ENCODE data around the gene ZNF526.
A peak's percentile ranks its signal among the peaks of the same experiment; 100 is the strongest.

Gene ZNF526

GRCh38 chr19:42275103-42275502, 55.0 kb downstream of the ZNF526 start:
- CTCF ChIA-PET: interaction anchor here (0.7 to 1.1 kb wide), 3 partner anchors 31 to 1412 kb away, joined by 3 to 8 read pairs (median 3); no protein-coding TSS in a partner anchor
- TF ChIP-seq ZNF449 (tag by site-specific recombination; IDR thresholded peaks at IDR 0.05): no peak
- no peak for TF ChIP-seq CTCF (tag by site-specific recombination; IDR thresholded peaks at IDR 0.05)
- TF ChIP-seq GLIS2 (tag by site-specific recombination; IDR thresholded peaks at IDR 0.05): 0 out of 2 replicates have a peak, but pooled peaks have one; percentile 41
- TF ChIP-seq SCRT2 (tag by site-specific recombination; IDR thresholded peaks at IDR 0.05): peak; percentile 56
- TF ChIP-seq ZFHX2 (tag by site-specific recombination; conservative IDR thresholded peaks at IDR 0.05): peak; percentile 18; the same call in 1 of the 2 replicates
- H3K27ac ChIP-seq (ENCODE audit: extremely low read depth, low read depth, low read length): no peak overlapping the region
- H3K4me1 ChIP-seq (ENCODE audit: control insufficient read depth, insufficient read depth, low read length): peaks cover 21% of the 10 kb centered on the region
- no peak overlapping the region for H3K4me3 ChIP-seq (ENCODE audit: low read depth, low read length)
- H3K36me3 ChIP-seq (ENCODE audit: control insufficient read depth in 2 of 2, insufficient read depth in 1 of 2, low read length in 2 of 2): peaks cover 5 to 48% of the 10 kb centered on the region in 2 experiments
- POLR2A ChIA-PET: interaction anchor here (12.3 kb wide), 1 partner anchor 28 kb away, joined by 242 read pairs; the partner anchor contains the start of gene GSK3A
- no peaks in the 10 kb centered on the region for H3K9me3 ChIP-seq (ENCODE audit: control insufficient read depth, insufficient read depth, low read depth, low read length)

- Histone ChIP-seq H3K4me3 (ENCODE audit: low read depth, low read length) (no peak overlapping the region), H3K36me3 (ENCODE audit: control insufficient read depth in 2 of 2, insufficient read depth in 1 of 2, low read length in 2 of 2) (peaks cover 5 to 48% of the 10 kb centered on the region in 2 experiments), H3K27ac (ENCODE audit: extremely low read depth, low read depth, low read length) (peak overlapping the region; percentile 44; the same call in 1 of the 2 replicates), H3K9me3 (ENCODE audit: control insufficient read depth, insufficient read depth, low read depth, low read length) (no peaks in the 10 kb centered on the region), H3K4me1 (ENCODE audit: control insufficient read depth, insufficient read depth, low read length) (peaks cover 17% of the 10 kb centered on the region)
- POLR2A ChIA-PET: interaction anchor here (12.3 kb wide), 1 partner anchor 28 kb away, joined by 242 read pairs; the partner anchor contains the start of gene GSK3A
- no peak for TF ChIP-seq HOXD13 (CRISPR knock-in tag; IDR thresholded peaks at IDR 0.05; ENCODE audit: borderline replicate concordance)
- peak; percentile 97 for TF ChIP-seq ZNF121 (tag by site-specific recombination; IDR thresholded peaks at IDR 0.05)
- TF ChIP-seq ZNF610 (tag by site-specific recombination; IDR thresholded peaks at IDR 0.05; ENCODE audit: borderline replicate concordance): no peak
- TF ChIP-seq ZFHX2 (tag by site-specific recombination; conservative IDR thresholded peaks at IDR 0.05): 0 out of 2 replicates have a peak, but pooled peaks have one; percentile 1
- TF ChIP-seq ZNF529 (tag by site-specific recombination; IDR thresholded peaks at IDR 0.05; ENCODE audit: insufficient replicate concordance): no peak
- CTCF ChIA-PET: interaction anchor here (0.6 to 1.1 kb wide), 3 partner anchors 31 to 332 kb away, joined by 3 to 8 read pairs (median 5); no protein-coding TSS in a partner anchor
Observed at GRCh38 chr19:42275517-42275916, 55.4 kb downstream of the ZNF526 start.

GRCh38 chr19:42276284-42276683, 56.2 kb downstream of the ZNF526 start:
- Histone ChIP-seq H3K9me3 (ENCODE audit: control insufficient read depth, insufficient read depth, low read depth, low read length) (no peaks in the 10 kb centered on the region), H3K36me3 (ENCODE audit: control insufficient read depth in 2 of 2, insufficient read depth in 1 of 2, low read length in 2 of 2) (peaks cover 5 to 47% of the 10 kb centered on the region in 2 experiments), H3K27ac (ENCODE audit: extremely low read depth, low read depth, low read length) (0 out of 2 replicates have a peak overlapping the region, but pooled peaks have one; percentile 44), H3K4me3 (ENCODE audit: low read depth, low read length) (no peak overlapping the region), H3K4me1 (ENCODE audit: control insufficient read depth, insufficient read depth, low read length) (peaks cover 17% of the 10 kb centered on the region)
- POLR2A ChIA-PET: interaction anchor here (12.3 kb wide), 1 partner anchor 29 kb away, joined by 242 read pairs; the partner anchor contains the start of gene GSK3A
- CTCF ChIA-PET: interaction anchor here (0.9 to 7.5 kb wide), 3 partner anchors 29 to 99 kb away, joined by 3 to 276 read pairs (median 3); partner anchors contain the start of gene GSK3A
- no peak for TF ChIP-seq ZNF292 (tag by site-specific recombination; IDR thresholded peaks at IDR 0.05; ENCODE audit: borderline replicate concordance, low read depth)
- TF ChIP-seq ZNF16 (tag by site-specific recombination; IDR thresholded peaks at IDR 0.05; ENCODE audit: low read depth): peak; percentile 82

- CTCF ChIA-PET: interaction anchor here (0.9 to 7.5 kb wide), 3 partner anchors 30 to 100 kb away, joined by 3 to 276 read pairs (median 3); partner anchors contain the start of gene GSK3A
- H3K27ac ChIP-seq (ENCODE audit: extremely low read depth, low read depth, low read length): 0 out of 2 replicates have a peak overlapping the region, but pooled peaks have one; percentile 7
- POLR2A ChIA-PET: interaction anchor here (1.4 to 12.3 kb wide), 2 partner anchors 8 to 30 kb away, joined by 6 to 242 read pairs; partner anchors contain the start of genes CIC and GSK3A
Observed at GRCh38 chr19:42276821-42277220, 56.7 kb downstream of the ZNF526 start.

More at GRCh38 chr19:42276821-42277220, 56.7 kb downstream of the ZNF526 start:
- Histone ChIP-seq H3K36me3 (ENCODE audit: control insufficient read depth in 2 of 2, insufficient read depth in 1 of 2, low read length in 2 of 2) (peaks cover 5 to 42% of the 10 kb centered on the region in 2 experiments), H3K4me3 (ENCODE audit: low read depth, low read length) (no peak overlapping the region), H3K9me3 (ENCODE audit: control insufficient read depth, insufficient read depth, low read depth, low read length) (no peaks in the 10 kb centered on the region), H3K4me1 (ENCODE audit: control insufficient read depth, insufficient read depth, low read length) (peaks cover 22% of the 10 kb centered on the region)
- TF ChIP-seq ZNF473 (tag by site-specific recombination; IDR thresholded peaks at IDR 0.05): no peak
- TF ChIP-seq KLF8 (tag by site-specific recombination; IDR thresholded peaks at IDR 0.05): 0 out of 2 replicates have a peak, but pooled peaks have one; percentile 19
- peak; percentile 81 for TF ChIP-seq SP7 (tag by site-specific recombination; IDR thresholded peaks at IDR 0.05)
- no peak for TF ChIP-seq ZNF214 (tag by site-specific recombination; IDR thresholded peaks at IDR 0.05; ENCODE audit: borderline replicate concordance)
- TF ChIP-seq ZNF114 (tag by site-specific recombination; IDR thresholded peaks at IDR 0.05): no peak
- TF ChIP-seq ZIC2 (tag by site-specific recombination; IDR thresholded peaks at IDR 0.05): peak; percentile 12; the same call in 1 of the 2 replicates
- no peak for TF ChIP-seq ZNF585B (tag by site-specific recombination; IDR thresholded peaks at IDR 0.05)
- TF ChIP-seq ZNF692 (tag by site-specific recombination; IDR thresholded peaks at IDR 0.05): no peak
- TF ChIP-seq PRDM1 (tag by site-specific recombination; IDR thresholded peaks at IDR 0.05): peak; percentile 81
- TF ChIP-seq BCL6B (tag by site-specific recombination; IDR thresholded peaks at IDR 0.05): no peak

All from HEK293 (cell line).